GM19238 (cell line): ENCODE measurements around the gene LRP1B.

Experiments used
- DNase-seq: peaks from one replicate; pipeline ENCODE4 v3.0.0; 2011; ENCODE audit warnings: low spot score; ENCODE audit not compliant: insufficient read length

The LRP1B gene

DNA sequence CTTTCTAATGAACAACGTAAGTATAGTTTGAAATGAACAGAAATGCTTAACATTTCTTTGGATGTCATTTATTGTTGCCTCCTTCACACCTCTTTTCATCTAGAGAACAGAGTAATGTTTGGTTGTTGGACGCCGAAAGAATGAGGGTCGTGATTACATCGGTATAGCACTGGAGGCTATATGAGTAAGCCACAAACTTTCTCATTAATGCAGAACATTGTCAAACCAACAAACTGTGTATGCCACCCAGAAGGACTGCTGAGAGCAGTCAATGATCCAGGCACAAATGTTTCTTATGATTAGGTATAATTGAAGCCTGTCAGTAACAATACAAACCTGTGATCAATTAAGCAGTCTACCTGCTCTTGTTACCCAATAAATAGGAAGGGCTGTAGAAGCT lies 1855.9 kb downstream of the LRP1B start:
- DNase-seq, result no peak

GRCh38 chr2:140273958-140274357 lies 1856.9 kb downstream of the LRP1B start:
- DNase-seq, result no peak

DNA sequence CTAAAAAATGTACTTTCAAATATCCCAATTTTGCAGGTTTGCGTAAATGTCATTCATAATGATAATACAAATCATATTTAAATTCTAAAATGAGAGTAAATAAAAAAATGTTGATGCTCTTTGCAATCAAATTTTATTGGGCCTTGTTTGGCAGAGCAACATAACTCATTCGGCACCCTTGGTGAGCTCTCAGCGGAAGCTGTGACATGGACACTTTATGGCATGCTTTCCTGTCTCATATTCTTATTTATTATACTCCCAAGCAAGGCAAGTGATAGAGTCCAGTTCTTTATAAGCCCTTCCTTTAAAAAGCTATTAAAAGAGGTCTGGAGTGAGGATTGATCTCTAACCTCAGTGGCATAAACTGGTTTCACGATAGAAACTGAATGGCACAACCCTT lies 1857.4 kb downstream of the LRP1B start:
- DNase-seq, result no peak

DNA sequence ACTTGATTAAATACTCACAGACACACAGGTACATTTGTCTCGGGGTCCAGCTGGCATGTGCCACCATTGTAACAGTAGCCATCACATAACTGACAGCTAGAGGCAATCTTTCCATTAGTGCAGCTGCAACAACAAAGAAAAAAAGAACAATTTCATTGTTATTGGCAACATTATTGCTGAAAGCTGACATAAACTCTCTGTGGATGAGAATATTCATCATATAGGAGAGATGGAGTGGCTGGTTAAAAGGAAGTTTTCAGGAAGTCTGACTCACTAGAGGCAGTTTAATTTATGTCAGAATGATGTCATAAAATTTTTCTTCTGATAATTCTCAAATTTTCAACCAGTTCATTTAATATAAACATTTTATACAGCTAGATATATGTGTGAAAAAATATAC lies 1860.6 kb downstream of the LRP1B start:
- DNase-seq, result no peak

DNA sequence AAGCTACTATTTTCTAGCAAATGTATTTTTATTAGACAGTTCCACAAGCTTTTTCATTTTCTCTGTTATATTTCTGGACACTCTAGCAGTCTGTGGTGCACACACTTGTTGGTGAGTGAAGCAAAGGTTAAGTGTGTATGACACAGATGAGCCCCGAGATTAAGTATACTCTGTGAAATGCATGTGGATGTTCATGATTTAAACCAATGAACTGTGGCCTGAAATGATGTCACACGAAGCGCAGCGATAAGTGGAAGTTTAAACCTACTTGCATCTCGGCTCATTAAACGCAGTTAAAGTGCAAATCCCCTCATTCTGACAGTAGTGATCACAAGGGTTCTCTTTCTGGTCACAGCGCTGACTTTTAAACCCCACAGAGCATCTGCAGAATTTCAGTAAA lies 1861.8 kb downstream of the LRP1B start:
- DNase-seq, result no peak

DNA sequence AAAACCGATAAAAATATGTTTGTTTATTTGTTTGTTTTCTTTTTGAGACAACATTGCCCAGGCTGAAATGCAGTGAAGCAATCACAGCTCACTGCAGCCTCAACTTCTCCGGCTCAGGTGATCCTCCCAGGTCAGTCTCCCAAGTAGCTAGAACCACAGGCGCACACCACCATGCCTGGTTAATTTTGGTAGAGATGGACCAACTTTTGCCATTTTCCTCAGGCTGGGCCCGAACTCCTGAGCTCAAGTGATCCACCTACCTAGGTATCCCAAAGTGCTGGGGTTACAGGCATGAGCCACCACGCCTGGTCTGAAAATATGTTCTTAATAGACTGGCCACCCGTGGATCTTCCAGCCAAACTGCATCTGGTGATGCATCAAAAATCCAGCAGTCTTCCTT lies 1867.9 kb downstream of the LRP1B start:
- no peak for DNase-seq

DNA sequence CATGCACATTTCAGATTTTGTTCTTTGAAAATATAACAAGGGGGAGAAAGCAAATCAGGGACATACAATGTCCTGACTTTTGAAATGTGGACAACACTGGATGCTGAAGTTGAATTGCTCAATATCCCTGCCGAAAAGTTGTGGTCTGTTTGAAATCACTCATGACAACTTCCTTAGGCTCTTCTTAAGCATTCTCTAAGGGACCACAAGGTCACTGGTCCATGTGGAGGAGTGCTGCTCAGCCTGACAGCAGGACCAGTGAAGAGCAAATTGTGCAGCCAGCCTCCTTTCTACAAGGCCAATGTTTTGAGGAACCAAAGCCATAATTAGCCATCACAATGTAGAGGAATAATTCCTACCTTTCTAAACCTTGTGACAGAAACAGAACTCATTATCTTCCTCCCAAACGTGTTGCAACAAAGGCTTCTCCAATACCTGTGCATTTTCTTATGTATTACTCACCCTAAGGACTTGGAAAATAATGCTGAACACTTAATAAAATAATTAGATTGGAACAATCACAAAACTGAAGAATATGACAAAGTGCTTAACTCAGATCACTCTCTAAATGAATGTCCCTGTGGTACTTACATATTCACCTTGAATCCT lies 1873.0 kb downstream of the LRP1B start:
- DNase-seq, result no peak

- DNase-seq, result no peak
These were observed 1874.7 kb downstream of the LRP1B start for GRCh38 chr2:140256080-140256479.

- DNase-seq, result no peak
These were observed 1881.0 kb downstream of the LRP1B start for GRCh38 chr2:140249821-140250220.

GRCh38 chr2:140248623-140249022 lies 1882.2 kb downstream of the LRP1B start:
- no peak for DNase-seq

DNA sequence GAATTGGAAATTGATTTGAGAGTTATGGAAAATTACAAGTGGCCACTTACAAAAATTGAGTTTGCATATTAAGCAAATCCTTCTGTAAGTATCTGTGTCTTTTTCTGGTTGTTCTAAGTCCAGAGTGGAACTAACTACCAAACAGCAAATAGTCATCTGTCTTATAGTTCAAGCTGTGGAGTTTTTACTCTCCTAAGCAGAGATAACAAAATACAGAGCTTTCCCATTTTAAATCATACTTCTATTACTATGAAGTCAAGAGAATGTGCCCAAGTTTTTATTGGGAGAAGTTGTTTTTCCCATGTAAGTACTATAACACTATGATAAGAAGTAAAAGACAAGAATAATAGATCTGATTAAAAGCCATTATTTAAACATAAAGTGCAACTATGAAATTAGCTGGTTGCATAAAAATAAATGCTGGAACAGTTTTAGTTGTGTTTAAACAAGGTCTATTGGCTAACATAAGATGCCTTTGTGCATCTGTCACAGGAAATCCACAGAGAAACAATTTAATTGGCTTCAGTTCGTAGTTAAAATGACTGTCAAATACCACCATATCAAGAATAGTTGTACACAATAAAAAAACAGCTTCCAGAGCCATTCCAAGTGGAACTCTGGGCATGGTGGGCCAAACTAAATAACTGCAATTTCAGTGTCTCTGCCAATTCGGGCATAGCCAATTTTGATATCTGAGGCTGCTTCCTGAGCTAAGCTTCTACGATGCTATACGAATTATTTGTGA lies 1883.2 kb downstream of the LRP1B start:
- no peak for DNase-seq

DNA sequence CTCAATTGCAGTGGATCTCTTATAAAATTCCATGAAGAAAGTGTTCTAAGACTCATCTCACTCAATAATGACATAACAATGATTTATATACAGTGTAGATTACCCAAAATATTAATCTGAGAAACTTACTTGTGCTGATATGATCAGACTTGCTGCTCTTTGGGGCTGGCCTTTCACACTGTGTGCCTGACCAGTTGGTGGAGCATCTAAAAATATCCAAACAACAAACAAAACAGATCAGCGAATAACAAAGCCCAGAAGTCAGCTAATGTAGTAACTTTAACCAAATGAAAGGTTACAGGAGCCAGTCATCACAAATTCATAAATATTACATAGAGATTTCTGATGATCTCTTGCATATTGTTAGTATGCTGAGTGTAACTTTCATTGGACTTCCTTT lies 1883.9 kb downstream of the LRP1B start:
- no peak for DNase-seq

GRCh38 chr2:140246058-140246457 lies 1884.8 kb downstream of the LRP1B start:
- DNase-seq, result no peak

DNA sequence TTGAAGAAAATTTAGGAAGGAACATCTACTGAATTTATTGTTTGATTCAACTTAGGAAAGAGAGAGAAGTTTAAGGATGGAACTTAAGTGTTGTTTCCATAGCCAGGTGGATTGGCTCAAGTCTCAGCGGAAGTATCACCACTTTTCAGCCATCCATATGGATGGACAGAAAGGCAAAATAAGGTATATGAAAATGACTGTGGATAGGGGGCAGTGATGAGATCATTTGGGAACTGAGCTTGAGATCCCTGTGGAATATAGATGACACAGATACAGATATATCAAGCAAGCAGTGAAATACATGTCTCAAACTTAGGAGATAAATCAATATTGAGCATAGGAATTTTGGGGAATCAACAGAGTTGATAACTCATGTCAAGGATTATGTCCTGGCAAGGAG lies 1887.9 kb downstream of the LRP1B start:
- no peak for DNase-seq

- no peak for DNase-seq
These were observed 1896.7 kb downstream of the LRP1B start for GRCh38 chr2:140234116-140234515.

- no peak for DNase-seq
These were observed 1919.9 kb downstream of the LRP1B start for GRCh38 chr2:140210963-140211362.

- no peak for DNase-seq
These were observed 1925.7 kb downstream of the LRP1B start for GRCh38 chr2:140205093-140205492.

DNA sequence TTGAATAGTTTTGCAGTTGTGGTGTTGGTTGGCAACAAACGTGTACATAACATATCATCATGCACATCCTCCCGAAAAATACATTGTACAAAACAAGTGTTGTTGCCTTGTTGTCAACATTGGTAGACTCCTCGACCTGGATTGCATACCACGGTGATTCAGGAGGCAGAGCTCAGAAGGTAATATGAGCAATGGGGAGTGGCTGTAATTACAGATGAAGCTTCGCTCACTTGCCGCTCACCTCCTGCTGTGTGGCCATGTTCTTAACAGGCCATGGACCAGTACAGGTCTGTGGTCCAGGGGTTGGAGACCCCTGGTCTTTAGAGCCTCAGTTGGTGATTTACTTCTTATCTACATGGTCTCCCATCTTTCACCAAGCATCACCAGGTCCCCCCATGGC lies 1927.5 kb downstream of the LRP1B start:
- no peak for DNase-seq

GRCh38 chr2:140201572-140201971 lies 1929.2 kb downstream of the LRP1B start:
- DNase-seq, result no peak

GRCh38 chr2:140200764-140201163 lies 1930.1 kb downstream of the LRP1B start:
- DNase-seq, result no peak

GRCh38 chr2:140200307-140200706 lies 1930.5 kb downstream of the LRP1B start:
- no peak for DNase-seq

DNA sequence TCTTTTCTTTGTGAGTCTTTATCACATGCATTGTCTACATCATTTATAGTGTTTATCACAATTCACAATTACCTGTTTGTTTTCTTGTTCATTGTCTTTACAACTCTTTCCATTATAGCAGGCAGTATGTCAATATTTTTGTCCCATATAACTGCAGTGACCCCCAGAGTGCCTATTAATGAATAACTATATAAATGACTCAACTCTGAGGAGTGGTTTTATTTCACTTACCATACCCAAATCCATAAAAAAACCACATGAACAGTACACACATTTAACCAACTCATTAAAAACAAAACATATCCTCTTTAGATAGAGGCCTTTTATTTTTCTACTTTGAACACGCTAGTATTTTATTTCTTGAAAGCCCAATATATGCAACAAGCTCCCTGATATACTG lies 1931.5 kb downstream of the LRP1B start:
- no peak for DNase-seq

GRCh38 chr2:140187086-140187485 lies 1943.7 kb downstream of the LRP1B start:
- DNase-seq, result no peak
